Neural crest cell (in vitro differentiated cells): Measurements from ENCODE around the gene KBTBD2. TPM values are rescaled to one million over a fixed set of nuclear protein-coding genes. Genes with fewer than 3 reads are reported as not detected.
A peak's percentile ranks its signal among the peaks of the same experiment; 100 is the strongest.
"Not testable (repeated sequence)": the region's sequence is repeated elsewhere in the genome, so short reads cannot be mapped to it uniquely, and the experiment has no call there.

Source experiments
- DNase-seq: peaks from one replicate; pipeline ENCODE4 v3.0.0; 2021; ENCODE audit warnings: low read depth, mixed read lengths, low spot score
- H3K27ac Mint-ChIP-seq: one replicate; pipeline ENCODE4 v1.8.0; 2021; ENCODE audit warnings: mild to moderate bottlenecking, mixed read lengths; ENCODE audit not compliant: unreplicated experiment
- H3K27me3 Mint-ChIP-seq: 2 replicates; pipeline ENCODE4 v1.8.0; 2021; ENCODE audit warnings: low read depth, mild to moderate bottlenecking, mixed read lengths
- H3K36me3 Mint-ChIP-seq: 2 replicates; pipeline ENCODE4 v1.8.0; 2021; ENCODE audit warnings: low read depth, mild to moderate bottlenecking, mixed read lengths
- H3K4me1 Mint-ChIP-seq: 2 replicates; pipeline ENCODE4 v1.8.0; 2021; ENCODE audit warnings: mixed read lengths
- H3K4me3 Mint-ChIP-seq: one replicate; pipeline ENCODE4 v1.8.0; 2021; ENCODE audit warnings: mild to moderate bottlenecking, mixed read lengths
- H3K9me3 Mint-ChIP-seq: 2 replicates; pipeline ENCODE4 v1.8.0; 2021; ENCODE audit warnings: mixed read lengths
- total RNA-seq: library from RNA; stranded (reverse); gene quantifications from 2 replicates; pipeline ENCODE4 v1.2.1, GENCODE V29; 2021
- TF ChIP-seq, protein P1 (sequence below): fragments of 200-600 bp; sonication (generic); conservative IDR thresholded peaks from 2 replicates; pipeline ENCODE4 v1.5.0; 2021; ENCODE audit warnings: antibody characterized with exemption, mild to moderate bottlenecking

Gene KBTBD2
- total RNA-seq, 1 donor from 2014 or later = 40.9 TPM

DNA sequence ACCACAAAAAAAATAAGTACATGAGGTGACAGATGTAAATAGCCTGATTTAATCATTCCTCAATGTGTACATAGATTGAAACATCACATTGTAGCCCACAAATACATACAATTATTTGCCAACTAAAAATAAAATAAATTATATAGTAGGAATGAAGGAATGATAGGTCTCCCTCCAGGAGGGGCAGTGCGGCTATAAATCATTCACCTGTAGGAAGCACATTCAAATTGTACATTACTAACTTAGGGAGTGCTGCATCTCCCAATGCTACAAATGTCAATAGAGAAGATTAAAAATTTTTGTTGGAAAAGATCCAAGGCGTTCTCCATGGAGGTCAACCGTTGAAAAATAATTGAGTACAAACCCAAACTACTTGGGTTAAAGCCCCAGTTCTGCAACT is 4.2 kb downstream of the KBTBD2 start:
- Mint-ChIP-seq H3K4me3 (peak overlapping the region; percentile 33), H3K9me3 (no peaks in the 10 kb centered on the region), H3K27ac (no peak overlapping the region), H3K4me1 (peaks cover 52% of the 10 kb centered on the region), H3K36me3 (no peaks in the 10 kb centered on the region), H3K27me3 (peaks cover 4% of the 10 kb centered on the region)
- no peak for DNase-seq
- TF ChIP-seq, protein P1, sequence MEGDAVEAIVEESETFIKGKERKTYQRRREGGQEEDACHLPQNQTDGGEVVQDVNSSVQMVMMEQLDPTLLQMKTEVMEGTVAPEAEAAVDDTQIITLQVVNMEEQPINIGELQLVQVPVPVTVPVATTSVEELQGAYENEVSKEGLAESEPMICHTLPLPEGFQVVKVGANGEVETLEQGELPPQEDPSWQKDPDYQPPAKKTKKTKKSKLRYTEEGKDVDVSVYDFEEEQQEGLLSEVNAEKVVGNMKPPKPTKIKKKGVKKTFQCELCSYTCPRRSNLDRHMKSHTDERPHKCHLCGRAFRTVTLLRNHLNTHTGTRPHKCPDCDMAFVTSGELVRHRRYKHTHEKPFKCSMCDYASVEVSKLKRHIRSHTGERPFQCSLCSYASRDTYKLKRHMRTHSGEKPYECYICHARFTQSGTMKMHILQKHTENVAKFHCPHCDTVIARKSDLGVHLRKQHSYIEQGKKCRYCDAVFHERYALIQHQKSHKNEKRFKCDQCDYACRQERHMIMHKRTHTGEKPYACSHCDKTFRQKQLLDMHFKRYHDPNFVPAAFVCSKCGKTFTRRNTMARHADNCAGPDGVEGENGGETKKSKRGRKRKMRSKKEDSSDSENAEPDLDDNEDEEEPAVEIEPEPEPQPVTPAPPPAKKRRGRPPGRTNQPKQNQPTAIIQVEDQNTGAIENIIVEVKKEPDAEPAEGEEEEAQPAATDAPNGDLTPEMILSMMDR = no peak

DNA sequence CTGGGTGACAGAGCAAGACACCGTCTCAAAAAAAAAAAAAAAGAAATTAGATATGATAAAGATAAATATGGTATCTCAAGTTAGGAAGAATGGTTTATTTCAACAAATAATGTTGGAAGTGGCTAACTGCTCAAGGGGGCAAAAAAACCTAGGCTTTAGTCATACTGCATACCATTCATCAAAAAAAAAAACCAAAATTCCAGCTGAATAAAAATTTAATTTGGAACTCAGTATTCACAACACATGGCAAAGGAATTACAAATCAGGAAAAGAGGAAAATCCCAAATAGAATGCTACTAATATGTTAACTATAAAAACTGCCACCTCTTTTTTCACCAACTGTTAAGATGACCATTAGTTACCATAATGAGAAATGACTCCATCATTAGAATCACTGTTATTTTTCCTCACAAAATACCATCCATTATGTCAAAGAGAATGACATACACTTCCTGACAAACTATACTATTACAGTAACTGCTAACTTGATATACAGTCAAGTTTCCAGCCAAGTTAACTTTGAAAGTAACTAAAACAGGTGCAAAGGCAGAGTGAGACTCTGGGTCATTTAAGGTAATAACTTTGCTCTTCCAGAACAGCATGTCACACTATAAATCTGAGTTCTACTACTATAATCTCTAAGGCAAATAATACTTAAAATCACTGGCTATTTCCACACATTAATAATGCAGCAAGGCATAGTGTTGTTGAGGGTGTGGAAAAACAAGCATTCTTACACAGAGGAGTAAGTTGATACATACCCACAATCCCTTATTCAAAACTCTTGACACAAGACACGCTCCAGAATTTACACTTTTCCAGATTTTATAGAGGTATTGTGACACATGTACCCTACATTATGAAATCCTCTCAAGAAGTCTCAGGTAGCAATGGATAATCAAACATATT is 10.2 kb downstream of the KBTBD2 start:
- peaks cover 27% of the 10 kb centered on the region for H3K4me1 Mint-ChIP-seq
- DNase-seq = no peak
- no peaks in the 10 kb centered on the region for H3K9me3 Mint-ChIP-seq
- no peaks in the 10 kb centered on the region for H3K27me3 Mint-ChIP-seq
- H3K4me3 Mint-ChIP-seq = no peak overlapping the region
- TF ChIP-seq, protein P1 = no peak
- no peak overlapping the region for H3K27ac Mint-ChIP-seq
- peaks cover 2% of the 10 kb centered on the region for H3K36me3 Mint-ChIP-seq

DNA sequence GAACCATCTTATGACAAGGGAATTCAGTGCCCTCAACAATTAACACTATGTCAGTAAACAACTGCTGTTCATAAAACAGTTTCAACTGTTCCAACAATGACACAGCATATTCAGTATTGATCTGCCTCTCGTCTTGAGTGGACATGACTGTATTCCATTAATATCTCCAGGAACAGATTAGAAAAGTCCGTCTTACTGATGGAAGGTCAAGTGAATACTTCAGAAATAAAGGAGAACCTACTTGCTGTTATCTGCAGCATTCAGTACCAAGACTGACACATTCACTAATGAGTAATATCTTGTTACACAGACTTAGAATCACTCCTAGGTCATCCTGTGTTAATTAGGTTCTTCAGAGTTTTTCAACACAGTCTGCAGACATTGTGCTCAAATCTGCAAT is 12.1 kb downstream of the KBTBD2 start:
- no peak for DNase-seq
- Mint-ChIP-seq H3K4me1 (peaks cover 28% of the 10 kb centered on the region), H3K9me3 (no peaks in the 10 kb centered on the region), H3K36me3 (peaks cover 5% of the 10 kb centered on the region), H3K27me3 (no peaks in the 10 kb centered on the region), H3K4me3 (no peak overlapping the region), H3K27ac (peak overlapping the region; percentile 0)
- TF ChIP-seq, protein P1 = no peak

DNA sequence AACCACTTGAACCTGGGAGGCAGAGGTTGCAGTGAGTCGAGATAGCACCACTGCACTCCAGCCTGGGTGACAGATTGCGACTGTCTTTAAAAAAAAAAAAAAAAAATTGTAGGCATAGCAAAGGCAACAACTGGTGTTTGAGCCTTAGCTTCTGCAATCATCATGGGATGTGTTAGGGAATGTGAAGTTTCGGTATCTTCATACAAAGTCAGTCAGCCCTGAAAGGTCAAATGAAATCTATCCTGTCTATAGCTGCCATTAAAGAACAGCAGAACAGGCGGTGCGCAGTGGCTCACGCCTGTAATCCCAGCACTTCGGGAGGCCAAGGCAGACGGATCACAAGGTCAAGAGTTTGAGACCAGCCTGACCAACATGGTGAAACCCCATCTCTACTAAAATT is 13.5 kb downstream of the KBTBD2 start:
- H3K27me3 Mint-ChIP-seq, H3K4me3 Mint-ChIP-seq, H3K36me3 Mint-ChIP-seq, DNase-seq, H3K9me3 Mint-ChIP-seq: not testable (repeated sequence)
- peaks cover 24% of the 10 kb centered on the region for H3K4me1 Mint-ChIP-seq
- peak overlapping the region; percentile 27 for H3K27ac Mint-ChIP-seq

DNA sequence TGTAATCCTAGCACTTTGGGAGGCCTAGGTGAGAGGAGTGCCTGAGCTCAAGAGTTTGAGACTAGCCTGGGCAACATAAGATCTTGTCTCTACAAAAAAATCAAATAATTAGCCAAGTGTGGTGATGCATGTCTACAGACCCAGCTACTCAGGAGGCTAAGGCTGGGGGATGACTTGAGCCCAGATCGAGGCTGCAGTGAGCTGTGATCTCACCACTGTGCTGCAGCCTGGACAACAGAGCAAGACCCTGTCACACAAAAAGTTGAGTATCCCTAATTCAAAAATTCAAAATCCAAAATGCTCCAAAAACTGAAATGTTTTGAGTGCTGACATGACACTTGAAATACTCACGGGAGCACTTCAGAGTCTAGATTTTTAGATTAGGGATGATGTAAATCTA is 19.1 kb downstream of the KBTBD2 start:
- TF ChIP-seq, protein P1 = no peak
- Mint-ChIP-seq H3K9me3 (no peaks in the 10 kb centered on the region), H3K27me3 (no peaks in the 10 kb centered on the region), H3K4me1 (peaks cover 6% of the 10 kb centered on the region), H3K27ac (no peak overlapping the region), H3K4me3 (no peak overlapping the region), H3K36me3 (peaks cover 28% of the 10 kb centered on the region)
- DNase-seq = no peak
